K562 (cell line): Measurements from ENCODE around the gene PIK3C2G. TPM values are rescaled to one million over a fixed set of nuclear protein-coding genes. Genes with fewer than 3 reads are reported as not detected.

ENCODE experiments used
- ATAC-seq: fragments of 200-7000 bp; cut with Tn5 transposase; 3 replicates; pipeline ENCODE4 v1.9.1; 2020; ENCODE audit warnings: moderate library complexity
- BruUV-seq: library from RNA; stranded (reverse); fragments of 400-500 nt; replicated peaks from 2 replicates; lab custom pipeline; 2021; lab: Mats Ljungman, UMichigan
- CTCF ChIA-PET: fragments of 300-600 bp; formaldehyde crosslinking; extraction: SDS; loops from one replicate; lab custom pipeline; 2021; ENCODE audit warnings: low intra/inter-chr PET ratio; lab: Yijun Ruan, JAX
- POLR2A ChIA-PET: fragments of 300-600, 350-650 bp; sonication (Branson Sonifier 250); formaldehyde crosslinking; extraction: SDS; loops from one replicate; lab custom pipeline; 2021; ENCODE audit warnings: antibody characterized with exemption, inconsistent platforms; lab: Yijun Ruan, JAX
- DNase-seq, 4 experiments: peaks; one replicate each; pipeline versions ENCODE4 v3.0.0 to v3.0.0-alpha.2; 2011 to 2018; ENCODE audit warnings: low spot score in 3 of 4, mixed read lengths in 3 of 4; ENCODE audit errors: extremely low read depth in 1 of 4
- FAIRE-seq: peaks from 2 replicates; lab custom pipeline; 2011; peaks lifted over from hg19 to GRCh38; lab: Jason Lieb, UNC
- H2AFZ ChIP-seq: 2 replicates; pipeline ENCODE4 v1.6.0; 2011; ENCODE audit warnings: low read depth, low read length, control low read depth, inconsistent platforms
- H3K27ac ChIP-seq: fragments of 200-600 bp; 3 replicates; pipeline ENCODE4 v1.8.0; 2011; ENCODE audit warnings: low read depth, mild to moderate bottlenecking, control low read depth, inconsistent platforms, low read length, moderate library complexity, mixed read lengths; ENCODE audit errors: extremely low read depth
- H3K27me3 ChIP-seq, 2 experiments: fragments of 300-600 bp in 1 of 2; 2 replicates in 1 of 2; 3 replicates in 1 of 2; pipeline versions ENCODE4 v1.6.0 to v1.8.0; 2011; ENCODE audit warnings: inconsistent platforms in 2 of 2, low read length in 2 of 2, mild to moderate bottlenecking in 1 of 2, mixed read lengths in 1 of 2, moderate library complexity in 1 of 2; ENCODE audit not compliant: control insufficient read depth in 2 of 2, insufficient read depth in 2 of 2
- H3K36me3 ChIP-seq: fragments of 300-600 bp; 3 replicates; pipeline ENCODE4 v1.8.0; 2011; ENCODE audit warnings: mild to moderate bottlenecking, low read length, inconsistent platforms; ENCODE audit not compliant: control insufficient read depth, insufficient read depth
- H3K4me1 ChIP-seq, 2 experiments: fragments of 200-600 bp in 1 of 2; replicated peaks in 1 of 2; 2 replicates in 1 of 2; 3 replicates in 1 of 2; pipeline versions ENCODE4 v1.5.1 to v1.8.0; 2011; ENCODE audit warnings: inconsistent platforms in 2 of 2, low read length in 2 of 2, mild to moderate bottlenecking in 1 of 2, mixed read lengths in 1 of 2, moderate library complexity in 1 of 2; ENCODE audit not compliant: control insufficient read depth in 2 of 2, insufficient read depth in 2 of 2
- H3K4me2 ChIP-seq: 2 replicates; pipeline ENCODE4 v1.6.1; 2011; ENCODE audit warnings: low read length, control low read depth, inconsistent platforms, mixed read lengths; ENCODE audit not compliant: insufficient read depth
- H3K4me3 ChIP-seq: fragments of 200-600 bp; sonication (generic), shearing (Covaris generic); 2 replicates; pipeline ENCODE4 v1.5.1; 2016; ENCODE audit warnings: control low read depth, inconsistent platforms
- H3K79me2 ChIP-seq: fragments of 200-600 bp; 3 replicates; pipeline ENCODE4 v1.8.0; 2011; ENCODE audit warnings: low read length, inconsistent platforms; ENCODE audit not compliant: control insufficient read depth, insufficient read depth
- H3K9ac ChIP-seq, 2 experiments: 2 replicates each; pipeline versions ENCODE4 v1.6.0 to v1.6.1; 2011; ENCODE audit warnings: low read depth in 2 of 2, low read length in 2 of 2, control low read depth in 1 of 2, inconsistent platforms in 1 of 2, mild to moderate bottlenecking in 1 of 2, mixed read lengths in 1 of 2; ENCODE audit not compliant: insufficient read depth in 1 of 2
- H3K9me1 ChIP-seq: one replicate; pipeline ENCODE4 v1.6.0; 2011; ENCODE audit warnings: inconsistent platforms, mild to moderate bottlenecking, low read length, moderate library complexity; ENCODE audit not compliant: control insufficient read depth, insufficient read depth
- H3K9me3 ChIP-seq: replicated peaks from 2 replicates; pipeline ENCODE4 v1.5.1; 2011; ENCODE audit warnings: low read depth, low read length, inconsistent platforms; ENCODE audit not compliant: control insufficient read depth, insufficient read depth
- H4K20me1 ChIP-seq: replicated peaks from 2 replicates; pipeline ENCODE4 v1.6.1; 2011; ENCODE audit warnings: low read length, inconsistent platforms, mixed read lengths; ENCODE audit not compliant: control insufficient read depth, insufficient read depth
- CBX3 ChIP-seq, 2 experiments: IDR thresholded peaks; 1 replicate in 1 of 2; 2 replicates in 1 of 2; pipeline ENCODE4 v1.6.1; 2012; ENCODE audit warnings: inconsistent platforms in 2 of 2, low read length in 2 of 2, borderline replicate concordance in 1 of 2, control low read depth in 1 of 2
- CTBP1 ChIP-seq: fragments of 450-650 bp; IDR thresholded peaks from 2 replicates; pipeline ENCODE4 v1.6.1; 2016; ENCODE audit warnings: borderline replicate concordance
- FOSL1 ChIP-seq: fragments of 200-800 bp; sonication (Bioruptor generic); conservative IDR thresholded peaks from 2 replicates; pipeline ENCODE4 v1.6.1; 2016; ENCODE audit warnings: missing genetic modification characterization, missing compliant biosample characterization
- NFRKB ChIP-seq: fragments of 450-650 bp; IDR thresholded peaks from 2 replicates; pipeline ENCODE4 v1.6.1; 2016; ENCODE audit warnings: low read depth
- SPI1 ChIP-seq: IDR thresholded peaks from 2 replicates; pipeline ENCODE4 v1.6.1; 2011; ENCODE audit warnings: low read depth, low read length, control low read depth, borderline replicate concordance
- ZNF785 ChIP-seq: fragments of 250-450 bp; sonication (Bioruptor Pico); IDR thresholded peaks from 2 replicates; pipeline ENCODE4 v1.4.0; 2020; ENCODE audit warnings: mild to moderate bottlenecking
- WGBS: fragments of 100-300 bp; shearing (Covaris generic); methylation state at CpG from one replicate; pipeline ENCODE4 v1.1.6; 2016; ENCODE audit warnings: low coverage, mixed read lengths; ENCODE audit not compliant: insufficient coverage; ENCODE audit errors: missing lambda C conversion rate; 5-methylcytosine and 5-hydroxymethylcytosine counted together
- in situ Hi-C: fragments of 300-500 bp; cut with MboI; formaldehyde crosslinking; loops from 4 replicates; pipeline ENCODE4 v1.15.0; 2018; ENCODE audit warnings: inconsistent platforms, mixed read lengths
- intact Hi-C: fragments of 100-400 bp; cut with micrococcal nuclease; formaldehyde crosslinking; loops from 2 replicates; pipeline ENCODE4 v1.14.2; 2022
- polyA plus RNA-seq, 8 experiments: library from polyadenylated mRNA; depleted of rRNA in 4 of 8; stranded (reverse) in 5 of 8; unstranded in 3 of 8; fragments of >200 nt; fragmentation: Nextera tagmentation in 2 of 8; fragmentation: Illumina TruSeq in 1 of 8; extraction: Ambion mirVana in 2 of 8; extraction: Trizol in 1 of 8; gene quantifications; 2 replicates each; pipeline versions ENCODE4 v1.2.1 to v1.2.3, GENCODE V29; 2011 to 2014; ENCODE audit warnings: inconsistent platforms in 1 of 8, missing spikeins in 1 of 8
- total RNA-seq, 7 experiments: library from RNA; depleted of rRNA in 6 of 7; stranded (reverse); fragments of >200 nt in 6 of 7; fragmentation: Illumina TruSeq in 2 of 7; extraction: Trizol in 2 of 7; gene quantifications; 2 replicates each; pipeline versions ENCODE4 v1.2.1 to v1.2.3, GENCODE V29; 2011 to 2021; ENCODE audit warnings: low replicate concordance in 1 of 7
- TF ChIP-seq, protein P1 (sequence below), 2 experiments: fragments of 450-650 bp; formaldehyde crosslinking in 1 of 2; IDR thresholded peaks; 2 replicates each; pipeline versions ENCODE4 v1.4.0 to v1.6.1; 2014 to 2020; ENCODE audit warnings: mild to moderate bottlenecking in 2 of 2, borderline replicate concordance in 1 of 2, low read depth in 1 of 2
- TF ChIP-seq, protein P2 (sequence below), 3 experiments: fragments of 200-800 bp in 1 of 3; fragments of 250-450 bp in 1 of 3; fragments of 450-650 bp in 1 of 3; sonication (Bioruptor Pico) in 1 of 3; sonication (Bioruptor generic) in 1 of 3; formaldehyde crosslinking in 1 of 3; IDR thresholded peaks; 2 replicates each; pipeline versions ENCODE4 v1.6.1 to v1.8.0; 2016 to 2022; ENCODE audit warnings: mild to moderate bottlenecking in 2 of 3, missing genetic modification characterization in 2 of 3, missing compliant biosample characterization in 1 of 3, moderate library complexity in 1 of 3
- TF ChIP-seq, protein P3 (sequence below): fragments of 250-450 bp; sonication (Bioruptor Pico); IDR thresholded peaks from 2 replicates; pipeline ENCODE4 v1.6.1; 2021; ENCODE audit warnings: mild to moderate bottlenecking

PIK3C2G gene
- total and polyA plus RNA-seq, 9 of the 15 experiments (the other 6 are each of a cell fraction or from before 2014, with no cell fraction given) = not detected

DNA sequence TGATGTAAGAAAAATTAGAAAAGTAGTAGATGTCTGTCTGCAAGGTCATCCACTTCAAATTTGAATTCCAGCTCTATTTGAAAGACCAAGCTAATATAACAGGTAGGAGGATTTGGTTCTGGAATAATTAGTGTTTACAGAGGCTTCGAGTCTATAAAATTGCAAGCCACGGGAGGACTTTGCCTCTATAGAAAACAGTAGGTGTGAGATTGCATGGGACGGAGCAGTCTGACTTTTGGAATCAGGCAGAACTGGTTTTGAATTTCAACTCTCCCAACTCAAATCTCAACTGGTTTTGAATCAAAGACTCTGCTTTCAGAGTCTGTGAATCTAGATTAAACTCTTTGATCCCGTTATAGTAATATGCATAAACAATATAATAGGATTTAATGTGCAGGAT lies 82.4 kb downstream of the PIK3C2G start:
- ATAC-seq (no peak), FAIRE-seq (no peak), DNase-seq (no peak)
- H3K9me1 ChIP-seq = no peaks in the 10 kb centered on the region
- in situ Hi-C loops (no loop called here), intact Hi-C loops (no loop called here)
- POLR2A ChIA-PET = no interaction called here
- no peak overlapping the region for H2AFZ ChIP-seq
- no peak overlapping the region for H3K4me3 ChIP-seq
- no peak overlapping the region for H3K9ac ChIP-seq
- no peaks in the 10 kb centered on the region for H3K36me3 ChIP-seq
- no peaks in the 10 kb centered on the region for H3K4me1 ChIP-seq
- no peaks in the 10 kb centered on the region for H3K79me2 ChIP-seq
- no peak overlapping the region for H3K27ac ChIP-seq
- no peaks in the 10 kb centered on the region for H3K27me3 ChIP-seq
- WGBS = 4% methylated on average over 4 of the region's 4 CpGs
- no peaks in the 10 kb centered on the region for H3K9me3 ChIP-seq
- BruUV-seq = no TSS peak
- H3K4me2 ChIP-seq = no peak overlapping the region
- H4K20me1 ChIP-seq = no peaks in the 10 kb centered on the region
- CTCF ChIA-PET = no interaction called here
- TF ChIP-seq CTBP1 (no peak), FOSL1 (tag) (no peak), NFRKB (no peak), SPI1 (no peak), CBX3 (IDR thresholded peaks at IDR 0.05; ENCODE audit: borderline replicate concordance in 1 of 2, low read length in 2 of 2) (no peak), ZNF785 (CRISPR knock-in tag) (no peak)
- TF ChIP-seq, protein P1, sequence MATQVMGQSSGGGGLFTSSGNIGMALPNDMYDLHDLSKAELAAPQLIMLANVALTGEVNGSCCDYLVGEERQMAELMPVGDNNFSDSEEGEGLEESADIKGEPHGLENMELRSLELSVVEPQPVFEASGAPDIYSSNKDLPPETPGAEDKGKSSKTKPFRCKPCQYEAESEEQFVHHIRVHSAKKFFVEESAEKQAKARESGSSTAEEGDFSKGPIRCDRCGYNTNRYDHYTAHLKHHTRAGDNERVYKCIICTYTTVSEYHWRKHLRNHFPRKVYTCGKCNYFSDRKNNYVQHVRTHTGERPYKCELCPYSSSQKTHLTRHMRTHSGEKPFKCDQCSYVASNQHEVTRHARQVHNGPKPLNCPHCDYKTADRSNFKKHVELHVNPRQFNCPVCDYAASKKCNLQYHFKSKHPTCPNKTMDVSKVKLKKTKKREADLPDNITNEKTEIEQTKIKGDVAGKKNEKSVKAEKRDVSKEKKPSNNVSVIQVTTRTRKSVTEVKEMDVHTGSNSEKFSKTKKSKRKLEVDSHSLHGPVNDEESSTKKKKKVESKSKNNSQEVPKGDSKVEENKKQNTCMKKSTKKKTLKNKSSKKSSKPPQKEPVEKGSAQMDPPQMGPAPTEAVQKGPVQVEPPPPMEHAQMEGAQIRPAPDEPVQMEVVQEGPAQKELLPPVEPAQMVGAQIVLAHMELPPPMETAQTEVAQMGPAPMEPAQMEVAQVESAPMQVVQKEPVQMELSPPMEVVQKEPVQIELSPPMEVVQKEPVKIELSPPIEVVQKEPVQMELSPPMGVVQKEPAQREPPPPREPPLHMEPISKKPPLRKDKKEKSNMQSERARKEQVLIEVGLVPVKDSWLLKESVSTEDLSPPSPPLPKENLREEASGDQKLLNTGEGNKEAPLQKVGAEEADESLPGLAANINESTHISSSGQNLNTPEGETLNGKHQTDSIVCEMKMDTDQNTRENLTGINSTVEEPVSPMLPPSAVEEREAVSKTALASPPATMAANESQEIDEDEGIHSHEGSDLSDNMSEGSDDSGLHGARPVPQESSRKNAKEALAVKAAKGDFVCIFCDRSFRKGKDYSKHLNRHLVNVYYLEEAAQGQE (IDR thresholded peaks at IDR 0.05; ENCODE audit: borderline replicate concordance) = no peak
- TF ChIP-seq, protein P1 (CRISPR knock-in tag; IDR thresholded peaks at IDR 0.05; ENCODE audit: low read depth) = no peak
- TF ChIP-seq, protein P2, sequence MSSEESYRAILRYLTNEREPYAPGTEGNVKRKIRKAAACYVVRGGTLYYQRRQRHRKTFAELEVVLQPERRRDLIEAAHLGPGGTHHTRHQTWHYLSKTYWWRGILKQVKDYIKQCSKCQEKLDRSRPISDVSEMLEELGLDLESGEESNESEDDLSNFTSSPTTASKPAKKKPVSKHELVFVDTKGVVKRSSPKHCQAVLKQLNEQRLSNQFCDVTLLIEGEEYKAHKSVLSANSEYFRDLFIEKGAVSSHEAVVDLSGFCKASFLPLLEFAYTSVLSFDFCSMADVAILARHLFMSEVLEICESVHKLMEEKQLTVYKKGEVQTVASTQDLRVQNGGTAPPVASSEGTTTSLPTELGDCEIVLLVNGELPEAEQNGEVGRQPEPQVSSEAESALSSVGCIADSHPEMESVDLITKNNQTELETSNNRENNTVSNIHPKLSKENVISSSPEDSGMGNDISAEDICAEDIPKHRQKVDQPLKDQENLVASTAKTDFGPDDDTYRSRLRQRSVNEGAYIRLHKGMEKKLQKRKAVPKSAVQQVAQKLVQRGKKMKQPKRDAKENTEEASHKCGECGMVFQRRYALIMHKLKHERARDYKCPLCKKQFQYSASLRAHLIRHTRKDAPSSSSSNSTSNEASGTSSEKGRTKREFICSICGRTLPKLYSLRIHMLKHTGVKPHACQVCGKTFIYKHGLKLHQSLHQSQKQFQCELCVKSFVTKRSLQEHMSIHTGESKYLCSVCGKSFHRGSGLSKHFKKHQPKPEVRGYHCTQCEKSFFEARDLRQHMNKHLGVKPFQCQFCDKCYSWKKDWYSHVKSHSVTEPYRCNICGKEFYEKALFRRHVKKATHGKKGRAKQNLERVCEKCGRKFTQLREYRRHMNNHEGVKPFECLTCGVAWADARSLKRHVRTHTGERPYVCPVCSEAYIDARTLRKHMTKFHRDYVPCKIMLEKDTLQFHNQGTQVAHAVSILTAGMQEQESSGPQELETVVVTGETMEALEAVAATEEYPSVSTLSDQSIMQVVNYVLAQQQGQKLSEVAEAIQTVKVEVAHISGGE (CRISPR knock-in tag; IDR thresholded peaks at IDR 0.05) = no peak
- TF ChIP-seq, protein P3, sequence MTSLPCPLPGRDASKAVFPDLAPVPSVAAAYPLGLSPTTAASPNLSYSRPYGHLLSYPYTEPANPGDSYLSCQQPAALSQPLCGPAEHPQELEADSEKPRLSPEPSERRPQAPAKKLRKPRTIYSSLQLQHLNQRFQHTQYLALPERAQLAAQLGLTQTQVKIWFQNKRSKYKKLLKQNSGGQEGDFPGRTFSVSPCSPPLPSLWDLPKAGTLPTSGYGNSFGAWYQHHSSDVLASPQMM (CRISPR knock-in tag) = no peak
